NCI-H2227 treated with DMSO at 0.1 percent for 48 hours (cell line): ENCODE measurements around the gene TMEM176B.

Source experiments
- DNase-seq: peaks from one replicate; lab custom pipeline; 2025; lab: John Stamatoyannopoulos, UW

Gene TMEM176B

DNA sequence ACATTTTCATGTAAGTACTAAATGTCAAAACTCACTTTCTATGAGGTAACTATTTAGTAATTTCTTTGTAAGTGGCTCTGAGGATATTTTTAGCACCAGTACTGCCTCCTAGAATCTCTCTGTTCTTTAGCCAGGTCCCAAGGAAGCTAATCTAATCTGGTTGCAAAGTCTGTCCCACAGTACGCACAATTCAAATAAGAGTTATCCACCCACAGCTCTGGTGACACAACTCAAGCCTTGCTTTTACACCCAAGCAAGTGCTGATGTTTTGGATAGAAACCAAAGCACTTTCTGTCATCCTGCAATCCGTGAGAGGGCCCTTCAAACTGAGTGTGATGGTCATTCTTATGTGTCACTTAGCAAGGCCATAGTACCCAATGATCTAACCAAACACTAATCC is 48.5 kb downstream of the TMEM176B start:
- no peak for DNase-seq

DNA sequence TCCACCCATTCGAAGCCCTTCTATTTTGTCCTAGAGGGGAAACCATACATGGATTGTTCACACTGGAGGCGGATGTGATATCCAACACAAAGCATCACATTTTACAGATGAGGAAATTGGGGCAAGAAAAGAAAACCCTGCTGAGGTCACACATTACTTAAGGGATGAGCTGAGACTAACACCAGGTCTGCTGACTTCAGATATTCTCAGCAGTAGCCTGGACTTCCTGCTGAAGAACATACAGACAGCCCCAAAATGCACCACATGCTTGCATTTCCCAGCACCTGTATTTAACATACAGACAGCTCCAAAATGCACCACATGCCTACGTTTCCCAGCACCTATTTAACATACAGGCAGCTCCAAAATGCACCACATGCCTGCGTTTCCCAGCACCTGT is 51.8 kb downstream of the TMEM176B start:
- DNase-seq = no peak

DNA sequence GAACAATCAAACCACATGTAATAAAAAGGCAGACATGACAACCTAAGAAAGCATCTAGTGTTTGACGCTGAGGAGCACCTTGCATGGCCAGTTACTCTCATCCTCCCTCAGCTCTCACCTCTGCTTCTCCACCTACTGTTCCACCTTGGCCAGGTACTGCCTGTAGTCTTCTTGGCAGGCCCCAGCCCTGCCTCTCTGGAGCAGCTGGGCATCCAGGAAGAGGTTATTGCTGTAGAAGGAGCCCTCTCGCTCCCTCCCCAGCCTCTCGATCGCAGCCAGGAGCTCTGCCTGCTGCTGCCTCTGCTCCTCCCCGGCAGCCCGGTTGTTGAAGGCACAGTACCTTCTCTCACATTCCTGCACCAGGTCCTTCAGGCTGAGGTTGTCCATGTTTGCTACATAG is 53.2 kb downstream of the TMEM176B start:
- no peak for DNase-seq

DNA sequence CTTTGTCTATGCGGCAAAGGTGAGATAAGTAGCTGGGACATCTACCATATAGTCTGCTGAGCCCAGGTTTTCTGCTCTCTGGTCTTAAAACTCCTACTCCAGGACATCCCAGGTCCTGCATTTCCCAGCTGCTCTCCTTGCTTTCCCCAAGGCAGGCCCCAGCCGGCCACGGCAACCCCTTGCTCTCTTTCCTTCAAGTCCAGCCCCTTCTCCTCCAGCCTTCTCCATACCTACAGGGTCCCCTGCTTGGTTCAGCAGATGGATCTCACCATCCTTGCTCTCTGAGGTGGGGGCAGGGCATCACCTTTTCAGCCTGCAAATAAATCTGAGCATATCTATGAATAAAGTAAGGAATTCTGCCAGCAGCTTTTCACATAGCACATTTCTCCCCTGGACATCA is 54.3 kb downstream of the TMEM176B start:
- no peak for DNase-seq

DNA sequence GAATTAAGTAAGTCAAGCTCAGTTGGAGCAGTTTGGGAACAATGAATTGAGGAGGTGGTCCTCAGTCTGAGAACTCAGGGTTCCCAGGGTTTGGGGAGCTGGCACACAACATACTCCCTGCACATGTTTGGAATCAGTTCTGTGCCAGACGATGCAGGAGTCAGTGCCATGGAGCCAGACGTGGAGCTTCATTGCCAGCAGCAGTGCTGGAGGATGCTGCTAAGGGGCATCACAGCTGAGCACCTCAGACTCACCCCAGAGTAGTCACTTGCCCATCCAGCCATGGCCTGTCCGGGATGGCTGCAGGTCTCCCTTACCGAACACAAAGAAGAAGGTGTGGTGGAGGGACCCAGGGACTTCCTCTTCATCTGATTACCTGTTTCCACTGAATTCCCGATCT is 55.1 kb downstream of the TMEM176B start:
- no peak for DNase-seq

DNA sequence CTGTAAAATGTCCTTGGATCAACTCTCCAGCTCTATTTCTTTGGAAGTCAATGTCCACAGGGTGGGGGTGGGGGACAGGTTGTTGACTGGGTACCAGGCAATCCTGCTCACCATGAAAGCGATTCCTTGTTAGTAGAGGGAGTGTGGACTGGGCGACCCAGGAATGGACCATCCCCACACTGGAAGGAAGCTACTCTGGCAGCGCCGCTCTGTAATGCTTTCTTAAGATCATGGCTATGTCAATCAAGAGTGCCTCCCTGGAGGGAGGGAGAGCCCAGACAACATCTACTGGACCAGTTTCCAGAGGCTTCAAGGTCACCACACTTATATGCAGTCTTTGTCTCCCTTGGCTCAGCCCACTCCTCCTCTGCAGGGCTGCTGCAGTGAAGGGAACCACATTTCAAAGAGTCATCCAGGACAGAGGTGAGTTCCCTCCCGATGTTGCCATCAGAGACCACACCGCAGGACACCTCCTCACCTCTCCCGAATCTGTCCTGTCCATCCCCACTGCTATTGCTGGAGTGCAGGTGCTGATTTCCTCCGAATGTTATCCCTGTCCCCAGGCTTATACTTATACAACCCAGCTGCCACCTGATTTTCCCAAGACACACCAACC is 56.0 kb downstream of the TMEM176B start:
- no peak for DNase-seq

DNA sequence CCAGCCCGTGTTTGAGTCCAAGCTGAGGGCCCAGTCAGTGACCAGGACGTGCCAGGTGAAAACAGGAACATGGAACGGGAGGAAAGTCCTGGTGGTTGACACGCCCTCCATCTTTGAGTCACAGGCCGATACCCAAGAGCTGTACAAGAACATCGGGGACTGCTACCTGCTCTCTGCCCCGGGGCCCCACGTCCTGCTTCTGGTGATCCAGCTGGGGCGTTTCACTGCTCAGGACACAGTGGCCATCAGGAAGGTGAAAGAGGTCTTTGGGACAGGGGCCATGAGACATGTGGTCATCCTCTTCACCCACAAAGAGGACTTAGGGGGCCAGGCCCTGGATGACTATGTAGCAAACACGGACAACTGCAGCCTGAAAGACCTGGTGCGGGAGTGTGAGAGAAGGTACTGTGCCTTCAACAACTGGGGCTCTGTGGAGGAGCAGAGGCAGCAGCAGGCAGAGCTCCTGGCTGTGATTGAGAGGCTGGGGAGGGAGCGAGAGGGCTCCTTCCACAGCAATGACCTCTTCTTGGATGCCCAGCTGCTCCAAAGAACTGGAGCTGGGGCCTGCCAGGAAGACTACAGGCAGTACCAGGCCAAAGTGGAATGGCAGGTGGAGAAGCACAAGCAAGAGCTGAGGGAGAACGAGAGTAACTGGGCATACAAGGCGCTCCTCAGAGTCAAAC is 57.7 kb downstream of the TMEM176B start:
- DNase-seq = no peak
